Esophagus squamous epithelium (tissue), 4 donors: ENCODE measurements around the gene RIPK4.

ENCODE experiments used
- CTCF ChIP-seq, 6 experiments: fragments of 450-650 bp in 4 of 6; fragments of 200-600 bp in 2 of 6; sonication (generic) in 2 of 6; IDR thresholded peaks; one replicate each; pipeline ENCODE4 v1.5.1; 2016 to 2019; ENCODE audit warnings: antibody characterized with exemption in 6 of 6, mild to moderate bottlenecking in 4 of 6, moderate library complexity in 4 of 6
- POLR2A ChIP-seq, 4 donors: fragments of 450-650 bp; IDR thresholded peaks; one replicate each; pipeline ENCODE4 v1.6.1; 2017; ENCODE audit warnings: antibody characterized with exemption in 4 of 4, mild to moderate bottlenecking in 4 of 4, moderate library complexity in 3 of 4

DNA sequence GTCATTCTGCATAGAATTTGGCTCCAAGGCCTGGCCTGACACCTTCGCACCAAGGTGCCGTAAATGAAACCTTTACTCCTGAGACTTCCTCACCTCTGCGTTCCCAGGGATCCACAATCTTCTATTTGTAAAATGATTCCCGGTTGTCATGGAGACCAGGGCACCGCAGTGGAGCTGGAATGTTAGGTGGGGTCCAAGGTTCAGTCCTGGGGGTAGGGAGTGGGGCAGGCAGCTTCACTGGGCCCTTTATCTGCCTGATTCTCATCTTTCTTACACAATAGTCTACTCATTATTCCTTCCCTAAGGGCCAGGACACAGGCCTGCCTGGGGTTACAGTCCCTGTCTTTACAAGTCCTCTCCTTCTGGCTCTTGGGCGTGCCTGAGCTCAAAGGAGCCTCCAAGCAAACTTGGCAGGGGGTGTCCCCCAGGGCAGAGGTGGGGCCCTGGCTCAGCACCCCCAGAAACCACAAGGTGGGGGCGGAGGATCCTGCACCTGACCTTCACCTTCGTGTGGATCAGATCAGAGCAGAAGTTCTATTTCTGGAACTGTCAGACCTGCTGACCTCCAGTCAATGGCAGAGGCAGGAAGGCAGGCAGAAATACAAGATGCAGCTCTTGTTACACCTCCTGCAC lies 51.1 kb downstream of the RIPK4 start:
- TF ChIP-seq CTCF (IDR thresholded peaks at IDR 0.05) (no peak), POLR2A (IDR thresholded peaks at IDR 0.05) (no peak)
